ENCODE measurements around the gene FBXO15.

DNA sequence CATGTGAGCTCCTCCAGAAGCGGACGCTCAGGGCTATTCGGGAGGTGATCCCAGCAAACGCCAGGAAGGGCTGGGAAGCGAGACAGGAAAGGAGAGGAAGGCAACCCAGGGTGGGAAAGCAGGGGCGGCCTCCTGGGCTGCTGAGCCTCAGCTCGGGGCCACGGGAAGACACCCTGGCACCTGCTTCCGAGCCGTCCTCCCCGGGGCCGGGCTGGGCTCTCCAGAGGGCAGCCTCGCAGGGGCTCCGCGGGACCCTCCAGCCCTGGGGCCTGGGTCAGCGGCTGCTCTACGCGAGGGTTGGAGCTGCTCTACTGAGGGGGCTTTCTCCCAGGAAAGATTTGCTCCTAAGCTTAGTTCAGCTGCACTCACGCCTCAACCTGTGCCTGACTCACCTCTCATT, 34.7 kb upstream of the FBXO15 start:
- TF ChIP-seq CEBPB (IDR thresholded peaks at IDR 0.05; ENCODE audit: low read depth, low read length) (no peak), EZH2 (IDR thresholded peaks at IDR 0.05; ENCODE audit: low read depth, low read length, severe bottlenecking) (no peak), JUND (IDR thresholded peaks at IDR 0.05; ENCODE audit: low read length) (no peak), EP300 (IDR thresholded peaks at IDR 0.05; ENCODE audit: borderline replicate concordance in 1 of 2, low read depth in 2 of 2, low read length in 2 of 2) (no peak), RAD21 (IDR thresholded peaks at IDR 0.05 in 1 of 2, conservative IDR thresholded peaks at IDR 0.05 in 1 of 2; ENCODE audit: low read depth in 2 of 2, low read length in 2 of 2) (no peak), YY1 (IDR thresholded peaks at IDR 0.05; ENCODE audit: low read depth, low read length) (no peak), NRF1 (IDR thresholded peaks at IDR 0.05; ENCODE audit: low read depth, low read length) (no peak), CHD1 (IDR thresholded peaks at IDR 0.05; ENCODE audit: low read depth, low read length) (no peak), ZNF274 (IDR thresholded peaks at IDR 0.05; ENCODE audit: borderline replicate concordance, extremely low read depth, low read length) (no peak)
- TF ChIP-seq, protein P1, sequence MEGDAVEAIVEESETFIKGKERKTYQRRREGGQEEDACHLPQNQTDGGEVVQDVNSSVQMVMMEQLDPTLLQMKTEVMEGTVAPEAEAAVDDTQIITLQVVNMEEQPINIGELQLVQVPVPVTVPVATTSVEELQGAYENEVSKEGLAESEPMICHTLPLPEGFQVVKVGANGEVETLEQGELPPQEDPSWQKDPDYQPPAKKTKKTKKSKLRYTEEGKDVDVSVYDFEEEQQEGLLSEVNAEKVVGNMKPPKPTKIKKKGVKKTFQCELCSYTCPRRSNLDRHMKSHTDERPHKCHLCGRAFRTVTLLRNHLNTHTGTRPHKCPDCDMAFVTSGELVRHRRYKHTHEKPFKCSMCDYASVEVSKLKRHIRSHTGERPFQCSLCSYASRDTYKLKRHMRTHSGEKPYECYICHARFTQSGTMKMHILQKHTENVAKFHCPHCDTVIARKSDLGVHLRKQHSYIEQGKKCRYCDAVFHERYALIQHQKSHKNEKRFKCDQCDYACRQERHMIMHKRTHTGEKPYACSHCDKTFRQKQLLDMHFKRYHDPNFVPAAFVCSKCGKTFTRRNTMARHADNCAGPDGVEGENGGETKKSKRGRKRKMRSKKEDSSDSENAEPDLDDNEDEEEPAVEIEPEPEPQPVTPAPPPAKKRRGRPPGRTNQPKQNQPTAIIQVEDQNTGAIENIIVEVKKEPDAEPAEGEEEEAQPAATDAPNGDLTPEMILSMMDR (IDR thresholded peaks at IDR 0.05; ENCODE audit: control extremely low read depth in 1 of 3, insufficient read depth in 1 of 3, low read depth in 1 of 3, low read length in 3 of 3) = no peak
